Stimulated activated CD8-positive, alpha-beta memory T cell treated with anti-CD3 and anti-CD28 coated beads, Interleukin-12 subunit alpha, Interleukin-12 subunit beta, amount 100 ng/mL, for 1 hour (primary cell): ENCODE results near the gene PRAMEF14.
"Not testable (repeated sequence)": the region's sequence is repeated elsewhere in the genome, so short reads cannot be mapped to it uniquely, and the experiment has no call there.

Source experiments
- DNase-seq: peaks from one replicate; pipeline ENCODE4 v3.0.0-alpha.2; 2020; ENCODE audit warnings: low read depth

Gene PRAMEF14, protein sequence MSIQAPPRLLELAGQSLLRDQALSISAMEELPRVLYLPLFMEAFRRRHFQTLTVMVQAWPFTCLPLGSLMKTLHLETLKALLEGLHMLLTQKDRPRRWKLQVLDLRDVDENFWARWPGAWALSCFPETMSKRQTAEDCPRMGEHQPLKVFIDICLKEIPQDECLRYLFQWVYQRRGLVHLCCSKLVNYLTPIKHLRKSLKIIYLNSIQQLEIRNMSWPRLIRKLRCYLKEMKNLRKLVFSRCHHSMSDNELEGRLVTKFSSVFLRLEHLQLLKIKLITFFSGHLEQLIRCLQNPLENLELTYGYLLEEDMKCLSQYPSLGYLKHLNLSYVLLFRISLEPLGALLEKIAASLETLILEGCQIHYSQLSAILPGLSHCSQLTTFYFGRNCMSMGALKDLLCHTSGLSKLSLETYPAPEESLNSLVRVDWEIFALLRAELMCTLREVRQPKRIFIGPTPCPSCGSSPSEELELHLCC

DNA sequence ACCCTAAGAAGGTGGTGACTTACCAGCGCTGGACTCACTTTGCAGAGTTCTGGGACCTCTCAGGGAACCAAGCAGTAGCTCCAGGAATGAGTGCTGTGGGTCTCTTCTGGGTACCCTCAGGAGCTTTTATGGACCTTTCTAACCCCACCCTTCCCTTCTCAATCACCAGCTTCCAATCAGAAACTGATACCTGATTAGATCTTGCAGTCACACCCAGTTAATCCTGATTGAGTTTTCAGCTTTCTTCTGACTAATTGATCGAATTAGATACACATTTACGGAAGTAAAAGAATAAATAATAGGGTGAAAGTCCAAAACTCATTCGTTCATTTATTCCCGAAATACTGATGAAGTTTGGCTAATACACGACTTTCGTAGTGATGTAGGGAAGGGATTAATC lies at the start of gene PRAMEF14:
PRAMEF14 (minus strand) TSS at position 101 of the 400 bp plus-strand sequence. CDS start 1,820 bp downstream, outside the sequence.
- not testable (repeated sequence) for DNase-seq

DNA sequence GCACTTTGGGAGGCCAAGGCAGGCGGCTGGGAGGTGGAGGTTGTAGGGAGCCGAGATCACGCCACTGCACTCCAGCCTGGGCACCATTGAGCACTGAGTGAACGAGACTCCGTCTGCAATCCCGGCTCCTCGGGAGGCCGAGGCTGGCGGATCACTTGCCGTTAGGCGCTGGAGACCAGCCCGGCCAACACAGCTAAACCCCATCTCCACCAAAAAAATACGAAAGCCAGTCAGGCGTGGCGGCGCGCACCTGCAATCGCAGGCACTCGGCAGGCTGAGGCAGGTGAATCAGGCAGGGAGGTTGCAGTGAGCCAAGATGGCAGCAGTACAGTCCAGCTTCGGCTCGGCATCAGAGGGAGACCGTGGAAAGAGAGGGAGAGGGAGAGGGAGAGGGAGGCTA lies 48.4 kb upstream of the PRAMEF14 start:
- not testable (repeated sequence) for DNase-seq

DNA sequence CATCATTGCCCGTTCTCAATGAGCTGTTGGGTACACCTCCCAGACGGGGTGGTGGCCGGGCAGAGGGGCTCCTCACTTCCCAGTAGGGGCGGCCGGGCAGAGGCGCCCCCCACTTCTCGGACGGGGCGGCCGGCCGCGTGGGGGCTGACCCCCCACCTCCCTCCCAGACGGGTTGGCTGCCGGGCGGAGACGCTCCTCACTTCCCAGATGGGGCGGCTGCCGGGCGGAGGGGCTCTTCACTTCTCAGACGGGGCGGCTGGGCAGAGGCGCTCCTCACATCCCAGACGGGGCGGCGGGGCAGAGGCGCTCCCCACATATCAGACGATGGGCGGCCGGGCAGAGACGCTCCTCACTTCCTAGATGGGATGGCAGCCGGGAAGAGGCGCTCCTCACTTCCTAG lies 47.8 kb upstream of the PRAMEF14 start:
- DNase-seq, result not testable (repeated sequence)

- DNase-seq, result not testable (repeated sequence)
These were observed 46.1 kb upstream of the PRAMEF14 start for GRCh38 chr1:13393004-13393403.

- DNase-seq, result not testable (repeated sequence)
These were observed 42.4 kb upstream of the PRAMEF14 start, which contains the start of gene PRAMEF17 for GRCh38 chr1:13389332-13389731. Gene PRAMEF17, plus strand, starts transcription at chr1:13389632. Its CDS starts 26 bp downstream, at chr1:13389658.

DNA sequence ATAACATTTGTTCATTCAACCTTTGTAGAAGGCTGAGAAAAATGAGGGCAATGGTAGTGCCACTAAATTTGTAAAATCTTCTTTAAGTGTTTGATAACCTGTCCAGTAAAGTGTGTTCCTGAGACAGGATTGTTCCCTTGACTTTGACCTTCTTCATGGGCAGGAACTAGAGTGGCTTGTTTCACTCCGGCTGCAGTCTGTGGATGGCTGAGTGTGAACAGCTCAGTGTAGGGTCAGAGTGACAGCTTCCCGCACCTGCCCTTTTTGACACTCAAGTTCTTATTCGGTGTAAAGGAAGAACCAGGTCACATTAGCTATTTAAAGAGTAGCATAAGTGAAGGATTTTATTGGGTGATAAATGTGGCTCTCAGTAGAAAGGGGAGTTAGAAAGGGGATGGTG lies 33.4 kb upstream of the PRAMEF14 start:
- DNase-seq, result not testable (repeated sequence)

DNA sequence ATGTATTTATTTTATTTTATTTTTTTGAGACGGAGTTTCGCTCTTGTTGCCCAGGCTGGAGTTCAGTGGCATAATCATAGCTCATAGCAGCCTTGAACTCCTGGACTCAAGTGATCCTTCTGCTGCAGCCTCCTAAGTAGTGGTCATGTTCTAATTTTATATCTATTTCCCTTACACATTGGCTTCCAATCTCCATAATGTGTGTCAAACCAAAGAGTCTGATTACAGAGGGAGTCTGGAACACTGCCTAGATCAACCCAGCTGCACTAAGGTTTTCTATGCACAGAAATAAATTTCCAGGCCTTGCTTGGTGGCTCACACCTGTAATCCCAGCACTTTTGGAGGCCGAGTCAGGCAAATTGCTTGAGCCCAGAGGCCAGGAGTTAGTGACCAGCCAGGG lies 32.0 kb upstream of the PRAMEF14 start:
- DNase-seq, result not testable (repeated sequence)

GRCh38 chr1:13368544-13368943 lies 21.6 kb upstream of the PRAMEF14 start:
- DNase-seq, result not testable (repeated sequence)

GRCh38 chr1:13366536-13366935 lies 19.6 kb upstream of the PRAMEF14 start:
- DNase-seq, result not testable (repeated sequence)

DNA sequence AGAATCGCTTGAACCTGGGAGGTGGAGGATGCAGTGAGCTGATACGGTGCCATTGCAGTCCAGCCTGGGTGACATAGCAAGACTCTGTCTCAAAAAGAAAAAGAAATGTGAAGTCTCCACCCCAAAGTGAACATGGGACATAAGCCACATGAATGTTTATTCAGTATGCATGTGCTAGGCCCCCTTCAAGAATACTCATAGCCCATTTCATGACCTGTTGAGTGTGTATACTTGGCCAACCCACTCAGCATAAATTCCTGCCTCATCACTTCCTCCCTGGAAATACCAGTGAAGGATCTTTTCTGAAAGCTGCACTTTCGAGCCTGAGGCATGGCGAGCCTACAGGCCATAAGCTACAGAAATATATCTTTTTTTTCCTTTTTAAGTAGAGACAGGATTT lies 18.0 kb upstream of the PRAMEF14 start:
- not testable (repeated sequence) for DNase-seq

GRCh38 chr1:13362364-13362763 lies 15.4 kb upstream of the PRAMEF14 start:
- not testable (repeated sequence) for DNase-seq

DNA sequence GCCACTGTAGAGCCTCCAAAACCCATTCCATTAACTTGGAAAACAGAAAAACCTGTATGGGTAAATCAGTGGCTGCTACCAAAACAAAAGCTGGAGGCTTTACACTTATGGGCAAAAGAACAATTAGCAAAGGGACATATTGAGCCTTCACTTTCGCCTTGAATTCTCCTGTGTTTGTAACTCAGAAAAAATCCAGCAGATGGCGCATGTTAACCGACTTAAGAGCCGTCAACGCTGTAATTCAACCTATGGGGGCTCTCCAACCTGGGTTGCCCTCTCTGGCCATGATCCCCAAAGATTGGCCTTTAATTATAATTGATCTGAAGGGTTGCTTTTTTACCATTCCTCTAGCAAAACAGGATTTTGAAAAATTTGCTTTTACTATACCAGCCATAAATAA lies 9.8 kb upstream of the PRAMEF14 start:
- DNase-seq, result not testable (repeated sequence)

DNA sequence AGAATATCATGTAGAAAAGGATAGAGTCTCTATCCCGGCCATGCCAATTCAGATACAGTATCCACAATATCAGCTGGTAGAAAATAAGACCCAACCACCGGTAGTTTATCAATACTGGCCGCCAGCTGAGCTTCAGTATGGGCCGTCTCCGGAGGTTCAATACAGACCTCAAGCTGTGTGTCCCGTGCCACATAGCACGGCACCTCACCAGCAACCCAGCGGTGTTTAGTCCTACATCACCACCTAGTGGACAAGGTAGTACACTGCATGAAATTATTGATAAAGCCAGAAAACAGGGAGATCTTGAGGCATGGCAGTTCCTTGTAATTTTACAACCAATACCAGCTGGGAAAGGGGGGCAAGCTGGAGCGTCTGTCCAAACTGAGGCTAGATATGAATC lies 7.5 kb upstream of the PRAMEF14 start:
- not testable (repeated sequence) for DNase-seq

DNA sequence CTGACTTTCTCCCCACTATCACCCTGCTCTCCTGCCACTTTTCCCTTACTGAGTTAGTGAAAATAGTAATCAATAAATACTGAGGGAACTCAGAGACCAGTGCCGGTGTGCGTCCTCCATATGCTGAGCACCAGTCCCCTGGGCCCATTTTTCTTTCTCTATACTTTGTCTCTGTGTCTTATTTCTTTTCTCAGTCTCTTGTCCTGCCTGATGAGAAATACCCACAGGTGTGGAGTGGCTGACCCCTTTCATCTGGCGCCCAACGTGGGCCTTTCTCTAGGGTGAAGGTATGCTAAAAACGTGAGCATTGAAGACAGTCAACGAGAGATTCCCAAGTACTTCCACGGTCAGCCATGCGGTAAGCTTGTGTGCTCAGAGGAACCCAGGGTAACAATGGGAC lies 6.5 kb upstream of the PRAMEF14 start:
- not testable (repeated sequence) for DNase-seq

DNA sequence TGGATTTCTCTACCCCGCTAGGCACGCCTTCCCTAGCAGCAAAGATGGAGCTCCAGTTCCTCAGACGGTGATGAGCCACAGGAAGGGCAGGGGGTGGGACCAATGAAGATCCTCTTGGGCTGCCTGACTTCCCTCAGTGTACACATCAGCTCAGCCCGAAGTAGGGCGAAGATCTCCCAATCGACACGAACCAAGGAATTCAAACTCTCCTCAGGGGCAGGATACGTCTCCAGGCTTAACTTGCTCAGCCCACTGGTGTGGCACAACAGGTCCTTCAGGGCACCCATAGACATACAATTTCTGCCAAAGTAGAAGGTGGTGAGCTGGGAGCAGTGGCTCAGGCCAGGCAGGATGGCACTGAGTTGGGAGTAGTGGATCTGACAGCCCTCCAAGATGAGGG lies 4.4 kb downstream of the PRAMEF14 start:
- not testable (repeated sequence) for DNase-seq

- not testable (repeated sequence) for DNase-seq
These were observed 31.7 kb downstream of the PRAMEF14 start, which contains the start of gene PRAMEF15 for GRCh38 chr1:13315281-13315680. Gene PRAMEF15, plus strand, starts transcription at chr1:13315581. Its CDS starts 2,827 bp downstream, at chr1:13318408.

- not testable (repeated sequence) for DNase-seq
These were observed 43.7 kb downstream of the PRAMEF14 start, which contains the start of gene PRAMEF33 for GRCh38 chr1:13303239-13303638. Gene PRAMEF33, plus strand, starts transcription at chr1:13303539. Its CDS starts 2,416 bp downstream, at chr1:13305955.

DNA sequence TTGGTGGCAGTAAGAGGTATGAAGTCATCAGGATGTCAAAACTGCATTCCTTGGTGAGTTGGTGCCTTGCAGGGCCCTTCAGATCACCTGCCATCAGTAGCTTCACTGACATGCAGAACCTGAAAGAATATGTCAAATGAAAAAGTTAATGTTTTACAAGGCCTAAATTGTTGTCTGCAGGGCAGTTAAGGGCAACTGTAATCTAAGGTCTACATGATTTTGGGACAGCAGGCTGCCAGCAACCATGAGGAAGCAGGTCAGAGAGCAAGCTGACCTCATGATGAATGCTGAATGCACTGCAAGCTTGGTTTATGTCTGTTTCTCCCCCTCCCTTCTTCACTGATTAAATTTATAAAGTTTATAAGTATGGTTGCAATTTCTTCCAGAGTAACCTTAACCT lies 44.7 kb downstream of the PRAMEF14 start:
- DNase-seq, result not testable (repeated sequence)

- DNase-seq, result not testable (repeated sequence)
These were observed 48.2 kb downstream of the PRAMEF14 start for GRCh38 chr1:13298699-13299098.

DNA sequence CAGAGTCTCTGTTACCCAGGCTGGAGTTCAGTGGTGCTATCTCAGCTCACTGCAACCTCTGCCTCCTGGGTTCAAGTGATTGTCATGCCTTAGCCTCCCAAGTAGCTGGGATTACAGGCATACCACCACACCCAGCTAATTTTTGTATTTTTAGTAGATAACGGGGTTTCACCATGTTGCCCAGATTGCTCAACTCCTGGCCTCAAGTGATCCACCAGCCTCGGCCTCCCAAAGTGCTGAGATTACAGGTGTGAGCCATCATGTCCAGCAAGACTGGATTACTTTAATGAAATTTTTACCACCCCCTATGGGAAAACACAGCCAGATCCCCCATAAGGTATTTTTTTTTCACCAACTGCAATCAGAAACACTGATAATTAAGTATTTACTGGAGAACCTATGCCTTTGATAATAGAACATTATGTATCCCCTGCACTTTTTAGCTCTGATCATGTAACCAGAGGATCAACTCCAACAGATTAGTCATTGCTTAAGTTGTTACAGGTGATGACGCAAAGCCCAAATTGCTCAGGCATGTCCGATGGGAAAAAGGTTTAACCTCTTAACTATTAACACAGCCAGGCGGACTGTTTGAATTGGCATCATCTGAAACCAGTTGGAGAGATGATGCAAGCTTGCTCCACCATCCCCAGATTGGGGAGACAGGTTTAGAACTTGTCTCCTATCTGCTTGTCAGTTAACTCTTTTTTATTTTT lies 49.6 kb downstream of the PRAMEF14 start:
- not testable (repeated sequence) for DNase-seq
